ENCODE data around the gene RPL13. TPM values are rescaled to one million over a fixed set of nuclear protein-coding genes. Genes with fewer than 3 reads are reported as not detected.

RPL13 gene
- total and polyA plus RNA-seq, 2 of the 8 experiments (the other 6 are each of a cell fraction or from before 2014, with no cell fraction given), result 2,162 to 7,384 TPM

DNA sequence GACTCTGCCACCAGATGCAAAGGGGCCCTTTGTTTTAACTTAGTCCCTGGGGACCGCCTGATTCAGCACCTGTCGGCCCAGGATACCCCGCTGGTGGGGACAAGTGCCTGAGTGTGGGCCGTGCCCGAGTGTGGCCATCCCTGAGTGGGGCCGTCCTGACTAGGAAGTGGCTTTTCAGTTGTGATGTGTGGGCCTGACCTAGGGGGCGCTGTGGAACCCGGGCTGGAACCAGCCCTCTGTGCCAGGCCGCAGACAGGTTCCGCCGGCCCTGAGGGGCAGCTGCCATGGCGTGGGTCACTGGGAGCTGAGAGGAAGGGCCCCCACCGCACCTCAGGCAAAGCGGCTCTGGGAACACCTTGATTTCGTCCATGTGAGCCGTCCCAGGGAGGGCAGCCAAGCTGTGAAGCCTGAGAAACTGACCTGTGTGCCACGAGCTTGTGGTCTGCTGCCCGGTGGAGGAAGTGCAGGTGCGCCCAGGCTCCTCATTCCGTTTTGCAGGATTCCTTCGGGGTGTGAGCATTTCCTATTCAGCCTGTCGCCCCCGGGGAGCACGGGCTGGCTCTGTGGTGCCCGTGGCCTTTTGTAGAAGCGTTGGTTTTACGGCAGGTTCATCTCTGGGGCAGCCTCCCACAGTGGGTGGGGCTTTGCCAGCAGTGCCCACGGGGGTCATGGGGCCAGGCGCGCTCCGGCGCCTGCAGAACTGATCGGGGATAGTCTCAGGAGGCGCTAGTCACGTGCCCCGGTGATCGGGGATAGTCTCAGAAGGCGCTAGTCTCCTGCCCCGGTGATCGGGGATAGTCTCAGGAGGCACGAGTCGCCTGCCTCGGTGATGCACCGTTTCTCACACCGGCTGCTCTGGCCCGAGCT, 5.3 kb downstream of the RPL13 start (continued):
- TF ChIP-seq, protein P1, sequence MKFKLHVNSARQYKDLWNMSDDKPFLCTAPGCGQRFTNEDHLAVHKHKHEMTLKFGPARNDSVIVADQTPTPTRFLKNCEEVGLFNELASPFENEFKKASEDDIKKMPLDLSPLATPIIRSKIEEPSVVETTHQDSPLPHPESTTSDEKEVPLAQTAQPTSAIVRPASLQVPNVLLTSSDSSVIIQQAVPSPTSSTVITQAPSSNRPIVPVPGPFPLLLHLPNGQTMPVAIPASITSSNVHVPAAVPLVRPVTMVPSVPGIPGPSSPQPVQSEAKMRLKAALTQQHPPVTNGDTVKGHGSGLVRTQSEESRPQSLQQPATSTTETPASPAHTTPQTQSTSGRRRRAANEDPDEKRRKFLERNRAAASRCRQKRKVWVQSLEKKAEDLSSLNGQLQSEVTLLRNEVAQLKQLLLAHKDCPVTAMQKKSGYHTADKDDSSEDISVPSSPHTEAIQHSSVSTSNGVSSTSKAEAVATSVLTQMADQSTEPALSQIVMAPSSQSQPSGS (IDR thresholded peaks at IDR 0.05; ENCODE audit: low read length), result peak; percentile 55
- 0 out of 2 replicates have a peak, but pooled peaks have one; percentile 30 for TF ChIP-seq YY1 (IDR thresholded peaks at IDR 0.05; ENCODE audit: low read depth, low read length)
- TF ChIP-seq TBP (IDR thresholded peaks at IDR 0.05; ENCODE audit: low read depth, low read length), result 0 out of 2 replicates have a peak, but pooled peaks have one; percentile 5
- TF ChIP-seq CTCF (IDR thresholded peaks at IDR 0.05; ENCODE audit: control extremely low read depth in 1 of 3, insufficient read depth in 1 of 3, low read depth in 1 of 3, low read length in 3 of 3), result peak; percentile 65 to 79 (median 76)
- no peak for TF ChIP-seq NANOG (IDR thresholded peaks at IDR 0.05; ENCODE audit: insufficient read depth, low read depth, low read length, poor library complexity, severe bottlenecking)
- TF ChIP-seq USF2 (IDR thresholded peaks at IDR 0.05; ENCODE audit: low read length), result peak; percentile 81
- TF ChIP-seq HDAC2 (IDR thresholded peaks at IDR 0.05; ENCODE audit: borderline replicate concordance in 1 of 2, low read depth in 2 of 2, low read length in 2 of 2), result peak; percentile 37 to 81; a peak in 2 of 4 replicates
- 0 out of 2 replicates have a peak, but pooled peaks have one; percentile 13 for TF ChIP-seq GABPA (IDR thresholded peaks at IDR 0.05; ENCODE audit: borderline replicate concordance, insufficient read depth, low read length)
- TF ChIP-seq SIN3A (conservative IDR thresholded peaks at IDR 0.05 in 1 of 2, IDR thresholded peaks at IDR 0.05 in 1 of 2; ENCODE audit: low read depth in 1 of 2, low read length in 2 of 2), result peak in 1 of 2 experiments; percentile 38; a peak in 2 of 4 replicates
- TF ChIP-seq KDM4A (IDR thresholded peaks at IDR 0.05; ENCODE audit: low read depth, low read length, severe bottlenecking), result peak; percentile 20
- TF ChIP-seq ASH2L (IDR thresholded peaks at IDR 0.05; ENCODE audit: low read length), result peak; percentile 68
- peak; percentile 78 for TF ChIP-seq POLR2AphosphoS5 (IDR thresholded peaks at IDR 0.05; ENCODE audit: low read depth, low read length)
- no peak for TF ChIP-seq RNF2 (IDR thresholded peaks at IDR 0.05; ENCODE audit: borderline replicate concordance, low read depth, low read length, missing control alignments, poor library complexity, severe bottlenecking)
- TF ChIP-seq RFX5 (IDR thresholded peaks at IDR 0.05; ENCODE audit: borderline replicate concordance, low read depth, low read length), result no peak
- TF ChIP-seq NRF1 (IDR thresholded peaks at IDR 0.05; ENCODE audit: low read depth, low read length), result no peak
- TF ChIP-seq POU5F1 (IDR thresholded peaks at IDR 0.05; ENCODE audit: low read depth, low read length), result no peak

All from H1 (cell line).